Measurements from ENCODE around the gene KLF9.

The KLF9 gene

DNA sequence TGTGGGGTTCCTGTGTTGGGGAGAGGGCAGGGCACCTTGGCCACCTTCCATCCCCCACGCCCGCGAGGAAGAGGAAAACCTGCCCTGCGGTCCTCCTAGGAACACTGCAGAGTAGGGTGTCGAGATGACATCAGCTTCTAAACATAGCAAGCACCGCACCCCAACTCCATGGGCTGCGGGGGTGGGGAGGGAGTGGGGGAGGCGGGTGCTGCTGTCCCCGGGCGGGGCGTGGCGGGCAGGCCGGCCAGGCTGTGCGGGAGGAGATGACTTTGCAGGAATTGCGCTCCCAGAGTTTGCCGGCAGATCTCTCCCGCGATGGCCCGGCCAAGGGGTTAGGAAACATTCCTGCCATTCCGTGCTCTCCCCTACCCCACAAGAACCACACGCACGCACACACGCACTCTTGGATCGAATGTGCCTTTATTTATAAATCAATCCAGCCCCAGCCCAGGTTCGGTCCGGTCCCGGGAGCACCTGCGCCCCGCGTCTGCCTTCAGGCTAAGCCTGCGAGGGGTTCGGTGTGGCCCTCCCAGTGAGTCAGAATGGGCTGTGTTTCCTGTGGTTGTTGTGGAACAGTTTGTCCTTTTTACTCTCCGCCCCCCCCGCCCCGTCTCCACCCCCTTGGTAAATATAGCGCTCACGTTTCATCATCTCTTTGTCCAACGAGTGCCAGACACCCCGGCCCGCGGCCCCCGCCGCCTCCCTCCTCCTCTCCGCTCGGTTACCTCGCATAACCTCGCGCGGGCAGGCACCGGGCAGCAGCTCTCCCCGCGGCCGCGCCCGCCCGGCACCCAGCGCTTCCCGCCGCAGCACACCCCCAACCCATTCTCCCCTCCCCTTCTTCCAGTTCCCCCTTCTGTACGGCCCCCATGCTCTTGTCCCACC lies 5.3 kb upstream of the KLF9 start (continued):
- TF ChIP-seq, protein P1, sequence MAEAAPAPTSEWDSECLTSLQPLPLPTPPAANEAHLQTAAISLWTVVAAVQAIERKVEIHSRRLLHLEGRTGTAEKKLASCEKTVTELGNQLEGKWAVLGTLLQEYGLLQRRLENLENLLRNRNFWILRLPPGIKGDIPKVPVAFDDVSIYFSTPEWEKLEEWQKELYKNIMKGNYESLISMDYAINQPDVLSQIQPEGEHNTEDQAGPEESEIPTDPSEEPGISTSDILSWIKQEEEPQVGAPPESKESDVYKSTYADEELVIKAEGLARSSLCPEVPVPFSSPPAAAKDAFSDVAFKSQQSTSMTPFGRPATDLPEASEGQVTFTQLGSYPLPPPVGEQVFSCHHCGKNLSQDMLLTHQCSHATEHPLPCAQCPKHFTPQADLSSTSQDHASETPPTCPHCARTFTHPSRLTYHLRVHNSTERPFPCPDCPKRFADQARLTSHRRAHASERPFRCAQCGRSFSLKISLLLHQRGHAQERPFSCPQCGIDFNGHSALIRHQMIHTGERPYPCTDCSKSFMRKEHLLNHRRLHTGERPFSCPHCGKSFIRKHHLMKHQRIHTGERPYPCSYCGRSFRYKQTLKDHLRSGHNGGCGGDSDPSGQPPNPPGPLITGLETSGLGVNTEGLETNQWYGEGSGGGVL (tag by site-specific recombination; IDR thresholded peaks at IDR 0.05), result peak; percentile 86
- TF ChIP-seq ZNF792 (tag by site-specific recombination; IDR thresholded peaks at IDR 0.05), result no peak
- TF ChIP-seq, protein P2, sequence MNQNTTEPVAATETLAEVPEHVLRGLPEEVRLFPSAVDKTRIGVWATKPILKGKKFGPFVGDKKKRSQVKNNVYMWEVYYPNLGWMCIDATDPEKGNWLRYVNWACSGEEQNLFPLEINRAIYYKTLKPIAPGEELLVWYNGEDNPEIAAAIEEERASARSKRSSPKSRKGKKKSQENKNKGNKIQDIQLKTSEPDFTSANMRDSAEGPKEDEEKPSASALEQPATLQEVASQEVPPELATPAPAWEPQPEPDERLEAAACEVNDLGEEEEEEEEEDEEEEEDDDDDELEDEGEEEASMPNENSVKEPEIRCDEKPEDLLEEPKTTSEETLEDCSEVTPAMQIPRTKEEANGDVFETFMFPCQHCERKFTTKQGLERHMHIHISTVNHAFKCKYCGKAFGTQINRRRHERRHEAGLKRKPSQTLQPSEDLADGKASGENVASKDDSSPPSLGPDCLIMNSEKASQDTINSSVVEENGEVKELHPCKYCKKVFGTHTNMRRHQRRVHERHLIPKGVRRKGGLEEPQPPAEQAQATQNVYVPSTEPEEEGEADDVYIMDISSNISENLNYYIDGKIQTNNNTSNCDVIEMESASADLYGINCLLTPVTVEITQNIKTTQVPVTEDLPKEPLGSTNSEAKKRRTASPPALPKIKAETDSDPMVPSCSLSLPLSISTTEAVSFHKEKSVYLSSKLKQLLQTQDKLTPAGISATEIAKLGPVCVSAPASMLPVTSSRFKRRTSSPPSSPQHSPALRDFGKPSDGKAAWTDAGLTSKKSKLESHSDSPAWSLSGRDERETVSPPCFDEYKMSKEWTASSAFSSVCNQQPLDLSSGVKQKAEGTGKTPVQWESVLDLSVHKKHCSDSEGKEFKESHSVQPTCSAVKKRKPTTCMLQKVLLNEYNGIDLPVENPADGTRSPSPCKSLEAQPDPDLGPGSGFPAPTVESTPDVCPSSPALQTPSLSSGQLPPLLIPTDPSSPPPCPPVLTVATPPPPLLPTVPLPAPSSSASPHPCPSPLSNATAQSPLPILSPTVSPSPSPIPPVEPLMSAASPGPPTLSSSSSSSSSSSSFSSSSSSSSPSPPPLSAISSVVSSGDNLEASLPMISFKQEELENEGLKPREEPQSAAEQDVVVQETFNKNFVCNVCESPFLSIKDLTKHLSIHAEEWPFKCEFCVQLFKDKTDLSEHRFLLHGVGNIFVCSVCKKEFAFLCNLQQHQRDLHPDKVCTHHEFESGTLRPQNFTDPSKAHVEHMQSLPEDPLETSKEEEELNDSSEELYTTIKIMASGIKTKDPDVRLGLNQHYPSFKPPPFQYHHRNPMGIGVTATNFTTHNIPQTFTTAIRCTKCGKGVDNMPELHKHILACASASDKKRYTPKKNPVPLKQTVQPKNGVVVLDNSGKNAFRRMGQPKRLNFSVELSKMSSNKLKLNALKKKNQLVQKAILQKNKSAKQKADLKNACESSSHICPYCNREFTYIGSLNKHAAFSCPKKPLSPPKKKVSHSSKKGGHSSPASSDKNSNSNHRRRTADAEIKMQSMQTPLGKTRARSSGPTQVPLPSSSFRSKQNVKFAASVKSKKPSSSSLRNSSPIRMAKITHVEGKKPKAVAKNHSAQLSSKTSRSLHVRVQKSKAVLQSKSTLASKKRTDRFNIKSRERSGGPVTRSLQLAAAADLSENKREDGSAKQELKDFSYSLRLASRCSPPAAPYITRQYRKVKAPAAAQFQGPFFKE (tag by site-specific recombination; IDR thresholded peaks at IDR 0.05; ENCODE audit: borderline replicate concordance), result no peak
- TF ChIP-seq KLF7 (tag by site-specific recombination; IDR thresholded peaks at IDR 0.05; ENCODE audit: borderline replicate concordance), result peak; percentile 5; the same call in 1 of the 2 replicates
- no peak for TF ChIP-seq SCRT2 (tag by site-specific recombination; IDR thresholded peaks at IDR 0.05)
- no peak for TF ChIP-seq ZNF701 (tag by site-specific recombination; IDR thresholded peaks at IDR 0.05)
- no peak for TF ChIP-seq ZNF23 (tag by site-specific recombination; IDR thresholded peaks at IDR 0.05; ENCODE audit: borderline replicate concordance)
- TF ChIP-seq ZNF146 (tag by site-specific recombination; IDR thresholded peaks at IDR 0.05), result 0 out of 2 replicates have a peak, but pooled peaks have one; percentile 2
- TF ChIP-seq ZNF157 (tag by site-specific recombination; IDR thresholded peaks at IDR 0.05), result no peak
- TF ChIP-seq SP3 (tag by site-specific recombination; IDR thresholded peaks at IDR 0.05), result peak; percentile 44
- no peak for TF ChIP-seq ZNF169 (tag by site-specific recombination; IDR thresholded peaks at IDR 0.05)
- peak; percentile 33 for TF ChIP-seq ZIC2 (tag by site-specific recombination; IDR thresholded peaks at IDR 0.05)
- no peak for TF ChIP-seq ZNF266 (tag by site-specific recombination; IDR thresholded peaks at IDR 0.05; ENCODE audit: low read depth)
- TF ChIP-seq, protein P3, sequence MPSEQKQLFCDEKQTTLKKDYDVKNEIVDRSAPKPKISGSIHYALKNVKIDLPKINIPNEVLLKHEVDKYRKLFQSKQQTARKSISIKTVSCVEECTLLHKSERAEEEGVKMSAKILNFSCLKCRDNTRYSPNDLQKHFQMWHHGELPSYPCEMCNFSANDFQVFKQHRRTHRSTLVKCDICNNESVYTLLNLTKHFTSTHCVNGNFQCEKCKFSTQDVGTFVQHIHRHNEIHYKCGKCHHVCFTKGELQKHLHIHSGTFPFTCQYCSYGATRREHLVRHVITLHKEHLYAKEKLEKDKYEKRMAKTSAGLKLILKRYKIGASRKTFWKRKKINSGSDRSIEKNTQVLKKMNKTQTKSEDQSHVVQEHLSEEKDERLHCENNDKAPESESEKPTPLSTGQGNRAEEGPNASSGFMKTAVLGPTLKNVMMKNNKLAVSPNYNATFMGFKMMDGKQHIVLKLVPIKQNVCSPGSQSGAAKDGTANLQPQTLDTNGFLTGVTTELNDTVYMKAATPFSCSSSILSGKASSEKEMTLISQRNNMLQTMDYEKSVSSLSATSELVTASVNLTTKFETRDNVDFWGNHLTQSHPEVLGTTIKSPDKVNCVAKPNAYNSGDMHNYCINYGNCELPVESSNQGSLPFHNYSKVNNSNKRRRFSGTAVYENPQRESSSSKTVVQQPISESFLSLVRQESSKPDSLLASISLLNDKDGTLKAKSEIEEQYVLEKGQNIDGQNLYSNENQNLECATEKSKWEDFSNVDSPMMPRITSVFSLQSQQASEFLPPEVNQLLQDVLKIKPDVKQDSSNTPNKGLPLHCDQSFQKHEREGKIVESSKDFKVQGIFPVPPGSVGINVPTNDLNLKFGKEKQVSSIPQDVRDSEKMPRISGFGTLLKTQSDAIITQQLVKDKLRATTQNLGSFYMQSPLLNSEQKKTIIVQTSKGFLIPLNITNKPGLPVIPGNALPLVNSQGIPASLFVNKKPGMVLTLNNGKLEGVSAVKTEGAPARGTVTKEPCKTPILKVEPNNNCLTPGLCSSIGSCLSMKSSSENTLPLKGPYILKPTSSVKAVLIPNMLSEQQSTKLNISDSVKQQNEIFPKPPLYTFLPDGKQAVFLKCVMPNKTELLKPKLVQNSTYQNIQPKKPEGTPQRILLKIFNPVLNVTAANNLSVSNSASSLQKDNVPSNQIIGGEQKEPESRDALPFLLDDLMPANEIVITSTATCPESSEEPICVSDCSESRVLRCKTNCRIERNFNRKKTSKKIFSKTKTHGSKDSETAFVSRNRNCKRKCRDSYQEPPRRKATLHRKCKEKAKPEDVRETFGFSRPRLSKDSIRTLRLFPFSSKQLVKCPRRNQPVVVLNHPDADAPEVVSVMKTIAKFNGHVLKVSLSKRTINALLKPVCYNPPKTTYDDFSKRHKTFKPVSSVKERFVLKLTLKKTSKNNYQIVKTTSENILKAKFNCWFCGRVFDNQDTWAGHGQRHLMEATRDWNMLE (tag by site-specific recombination; conservative IDR thresholded peaks at IDR 0.05; ENCODE audit: low read depth), result no peak
- TF ChIP-seq ZNF324 (tag by site-specific recombination; IDR thresholded peaks at IDR 0.05), result 0 out of 2 replicates have a peak, but pooled peaks have one; percentile 16
- peak; percentile 83 for TF ChIP-seq ZNF549 (tag by site-specific recombination; IDR thresholded peaks at IDR 0.05)
- TF ChIP-seq ZNF610 (tag by site-specific recombination; IDR thresholded peaks at IDR 0.05; ENCODE audit: borderline replicate concordance), result no peak
- TF ChIP-seq OSR2 (tag by site-specific recombination; IDR thresholded peaks at IDR 0.05), result no peak
- TF ChIP-seq GFI1B (tag by site-specific recombination; IDR thresholded peaks at IDR 0.05), result no peak
- TF ChIP-seq ZNF423 (tag by site-specific recombination; IDR thresholded peaks at IDR 0.05), result peak; percentile 6
- no peak for TF ChIP-seq ZNF660 (tag by site-specific recombination; IDR thresholded peaks at IDR 0.05)
- no peak for TF ChIP-seq YY1 (tag by site-specific recombination; IDR thresholded peaks at IDR 0.05)
- TF ChIP-seq MYNN (tag by site-specific recombination; IDR thresholded peaks at IDR 0.05; ENCODE audit: borderline replicate concordance), result no peak
- no peak for TF ChIP-seq ZNF48 (tag by site-specific recombination; IDR thresholded peaks at IDR 0.05)
- TF ChIP-seq, protein P4, sequence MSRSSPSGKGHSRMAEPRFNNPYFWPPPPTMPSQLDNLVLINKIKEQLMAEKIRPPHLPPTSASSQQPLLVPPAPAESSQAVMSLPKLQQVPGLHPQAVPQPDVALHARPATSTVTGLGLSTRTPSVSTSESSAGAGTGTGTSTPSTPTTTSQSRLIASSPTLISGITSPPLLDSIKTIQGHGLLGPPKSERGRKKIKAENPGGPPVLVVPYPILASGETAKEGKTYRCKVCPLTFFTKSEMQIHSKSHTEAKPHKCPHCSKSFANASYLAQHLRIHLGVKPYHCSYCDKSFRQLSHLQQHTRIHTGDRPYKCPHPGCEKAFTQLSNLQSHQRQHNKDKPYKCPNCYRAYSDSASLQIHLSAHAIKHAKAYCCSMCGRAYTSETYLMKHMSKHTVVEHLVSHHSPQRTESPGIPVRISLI (tag by site-specific recombination; IDR thresholded peaks at IDR 0.05), result peak; percentile 47
- TF ChIP-seq ZFP37 (tag by site-specific recombination; IDR thresholded peaks at IDR 0.05), result peak; percentile 37; the same call in 1 of the 2 replicates

All from HEK293 (cell line).